ENCODE measurements around the gene DEFB116.

The DEFB116 gene

GRCh38 chr20:31256959-31257358 is 51.4 kb downstream of the DEFB116 start:
- Histone ChIP-seq H3K27ac (ENCODE audit: low read depth in 2 of 2, low read length in 2 of 2) (no peak overlapping the region), H3K9ac (ENCODE audit: low read depth in 1 of 2, low read length in 2 of 2) (no peak overlapping the region), H3K36me3 (ENCODE audit: control insufficient read depth in 2 of 2, insufficient read depth in 2 of 2, low read length in 2 of 2) (no peaks in the 10 kb centered on the region), H3K4me1 (ENCODE audit: control insufficient read depth in 2 of 2, insufficient read depth in 2 of 2, low read length in 2 of 2) (no peaks in the 10 kb centered on the region), H3K9me3 (ENCODE audit: control insufficient read depth in 2 of 2, low read length in 2 of 2) (peaks cover 0 to 2% of the 10 kb centered on the region in 2 donors), H3K27me3 (ENCODE audit: control insufficient read depth in 2 of 2, insufficient read depth in 2 of 2, low read length in 2 of 2) (no peaks in the 10 kb centered on the region), H3K4me3 (ENCODE audit: low read length in 2 of 2) (no peak overlapping the region)

All from mucosa of rectum (tissue), 2 donors.